ENCODE results near the gene LRRFIP1. TPM values are rescaled to one million over a fixed set of nuclear protein-coding genes. Genes with fewer than 3 reads are reported as not detected.

Gene LRRFIP1
- total and polyA plus RNA-seq, 7 donors = 42.3 to 108 (median 91.9) TPM

DNA sequence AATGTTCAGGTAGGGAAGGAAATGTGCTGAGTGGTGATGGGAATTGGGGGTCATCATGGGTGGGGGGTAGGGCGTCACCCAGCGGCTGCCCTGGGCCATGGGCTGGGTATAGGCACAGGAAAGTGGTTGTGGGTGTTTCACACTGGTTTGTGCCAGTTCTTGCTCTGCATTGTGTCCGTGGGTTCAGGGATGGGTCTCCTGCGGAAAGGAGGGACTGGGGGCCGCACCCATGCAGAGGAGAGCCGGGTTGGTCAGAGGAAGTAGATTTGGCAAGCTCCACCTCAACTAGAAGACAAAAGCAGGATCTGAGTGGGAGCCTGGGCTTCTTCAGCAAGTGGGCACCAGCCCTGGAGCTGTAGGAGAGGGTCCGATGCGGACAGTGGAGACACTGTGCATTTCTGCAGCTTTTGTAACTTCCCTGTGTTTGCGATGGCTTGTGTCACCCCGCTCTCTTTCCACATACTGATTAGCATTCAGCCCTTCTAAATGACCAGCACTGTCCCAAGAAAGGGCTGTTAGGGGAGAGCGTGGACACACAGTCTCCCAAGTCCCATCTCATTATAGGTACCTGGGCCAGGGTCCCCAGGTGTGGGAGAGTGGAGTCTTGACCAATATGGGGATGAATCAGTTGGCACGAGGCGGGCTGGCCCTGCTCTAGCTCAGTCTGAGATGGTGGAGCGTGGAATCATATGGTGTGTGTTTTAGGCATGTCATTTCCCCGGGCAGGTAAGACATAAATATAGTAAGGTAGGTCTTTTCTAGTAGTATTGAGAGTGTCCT is 67.2 kb downstream of the LRRFIP1 start:
- intact Hi-C loops (cut with DNase I) = loop anchor here in 1 of 2 donors (5.0 kb wide), 1 partner anchor 38 kb away; no protein-coding TSS in a partner anchor
- peak overlapping the region; percentile 88 for H3K4me3 ChIP-seq
- 68 to 74% (median 72%) methylated on average over 15 of the region's 15 CpGs for WGBS, 3 donors
- H3K9me3 ChIP-seq = no peaks in the 10 kb centered on the region
- DNase-seq (peak in 1 of 2 donors; percentile 56), ATAC-seq (no peak)
- no peaks in the 10 kb centered on the region for H3K36me3 ChIP-seq (ENCODE audit: insufficient read depth in 1 of 2, low read depth in 1 of 2)
- H3K27me3 ChIP-seq (ENCODE audit: insufficient read depth in 3 of 3, low read length in 2 of 3) = no peaks in the 10 kb centered on the region
- TF ChIP-seq, protein P1, sequence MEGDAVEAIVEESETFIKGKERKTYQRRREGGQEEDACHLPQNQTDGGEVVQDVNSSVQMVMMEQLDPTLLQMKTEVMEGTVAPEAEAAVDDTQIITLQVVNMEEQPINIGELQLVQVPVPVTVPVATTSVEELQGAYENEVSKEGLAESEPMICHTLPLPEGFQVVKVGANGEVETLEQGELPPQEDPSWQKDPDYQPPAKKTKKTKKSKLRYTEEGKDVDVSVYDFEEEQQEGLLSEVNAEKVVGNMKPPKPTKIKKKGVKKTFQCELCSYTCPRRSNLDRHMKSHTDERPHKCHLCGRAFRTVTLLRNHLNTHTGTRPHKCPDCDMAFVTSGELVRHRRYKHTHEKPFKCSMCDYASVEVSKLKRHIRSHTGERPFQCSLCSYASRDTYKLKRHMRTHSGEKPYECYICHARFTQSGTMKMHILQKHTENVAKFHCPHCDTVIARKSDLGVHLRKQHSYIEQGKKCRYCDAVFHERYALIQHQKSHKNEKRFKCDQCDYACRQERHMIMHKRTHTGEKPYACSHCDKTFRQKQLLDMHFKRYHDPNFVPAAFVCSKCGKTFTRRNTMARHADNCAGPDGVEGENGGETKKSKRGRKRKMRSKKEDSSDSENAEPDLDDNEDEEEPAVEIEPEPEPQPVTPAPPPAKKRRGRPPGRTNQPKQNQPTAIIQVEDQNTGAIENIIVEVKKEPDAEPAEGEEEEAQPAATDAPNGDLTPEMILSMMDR (IDR thresholded peaks at IDR 0.05) = no peak
- H3K4me1 ChIP-seq = peaks cover 87% of the 10 kb centered on the region
- peak overlapping the region; percentile 96 for H3K27ac ChIP-seq

DNA sequence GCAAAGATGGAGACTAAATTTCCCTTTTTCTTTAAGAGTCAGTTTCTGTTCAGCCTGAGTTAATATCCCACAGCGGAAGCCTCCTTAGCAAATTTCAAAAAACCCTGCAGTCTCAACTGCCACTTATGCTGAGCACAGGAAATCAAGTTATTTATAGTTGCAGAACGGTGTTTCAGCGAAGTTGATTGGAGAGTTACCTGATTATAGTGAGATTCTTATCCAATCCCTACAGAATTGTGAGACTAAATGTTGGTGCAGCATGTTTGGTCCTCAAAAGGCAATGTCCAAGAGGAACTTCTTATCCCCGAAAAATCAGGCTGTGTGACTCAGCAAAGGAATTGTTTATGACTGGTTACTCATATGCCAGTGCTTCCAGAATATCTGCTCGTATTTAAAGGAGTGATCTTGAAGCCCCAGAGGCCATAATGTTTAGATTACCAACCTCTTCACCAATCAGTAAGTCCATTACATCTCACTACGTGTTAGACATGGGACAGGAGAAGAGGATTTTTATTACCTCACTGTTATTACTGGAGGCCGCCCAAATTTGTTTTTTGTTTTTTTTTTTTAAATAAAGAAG is 67.9 kb downstream of the LRRFIP1 start:
- 16 to 30% (median 18%) methylated on average over 7 of the region's 7 CpGs for WGBS, 3 donors
- DNase-seq = no peak
- H3K27ac ChIP-seq = peak overlapping the region; percentile 96
- H3K9me3 ChIP-seq = no peaks in the 10 kb centered on the region
- no peaks in the 10 kb centered on the region for H3K27me3 ChIP-seq (ENCODE audit: insufficient read depth in 3 of 3, low read length in 2 of 3)
- intact Hi-C loops (cut with DNase I) = no loop called here
- TF ChIP-seq, protein P1 (IDR thresholded peaks at IDR 0.05) = no peak
- H3K4me1 ChIP-seq = peaks cover 87% of the 10 kb centered on the region
- H3K36me3 ChIP-seq (ENCODE audit: insufficient read depth in 1 of 2, low read depth in 1 of 2) = no peaks in the 10 kb centered on the region
- no peak for ATAC-seq
- peak overlapping the region; percentile 88 for H3K4me3 ChIP-seq

DNA sequence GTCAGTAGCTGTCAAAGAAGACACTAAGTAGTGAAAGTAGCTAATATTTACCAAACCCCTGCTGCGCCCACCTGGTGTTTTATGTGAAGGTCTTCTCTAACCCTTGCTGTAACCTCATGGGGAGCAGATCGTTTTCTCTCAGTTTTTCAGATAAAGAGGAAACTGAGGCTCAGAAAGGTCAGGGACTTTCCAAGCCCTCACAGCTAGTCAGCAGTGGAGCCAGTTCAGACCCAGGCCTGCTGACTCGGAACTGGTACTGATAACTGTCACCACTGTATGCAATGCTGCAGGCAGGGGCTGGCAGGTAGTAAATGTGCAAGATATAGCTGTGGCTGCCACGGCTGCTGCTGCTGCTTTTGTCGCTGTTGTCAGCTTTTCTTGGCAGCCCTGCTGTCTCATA is 69.1 kb downstream of the LRRFIP1 start:
- intact Hi-C loops (cut with DNase I) = loop anchor here in 1 of 2 donors (1.0 kb wide), 1 partner anchor 19 kb away; no protein-coding TSS in a partner anchor
- H3K9me3 ChIP-seq = no peaks in the 10 kb centered on the region
- 40 to 59% (median 40%) methylated on average over 5 of the region's 5 CpGs for WGBS, 3 donors
- ATAC-seq (no peak), DNase-seq (no peak)
- TF ChIP-seq, protein P1 (IDR thresholded peaks at IDR 0.05) = no peak
- H3K36me3 ChIP-seq (ENCODE audit: insufficient read depth in 1 of 2, low read depth in 1 of 2) = no peaks in the 10 kb centered on the region
- H3K27ac ChIP-seq = peak overlapping the region; percentile 96
- H3K4me1 ChIP-seq = peaks cover 89% of the 10 kb centered on the region
- H3K27me3 ChIP-seq (ENCODE audit: insufficient read depth in 3 of 3, low read length in 2 of 3) = no peaks in the 10 kb centered on the region
- H3K4me3 ChIP-seq = peak overlapping the region; percentile 88

DNA sequence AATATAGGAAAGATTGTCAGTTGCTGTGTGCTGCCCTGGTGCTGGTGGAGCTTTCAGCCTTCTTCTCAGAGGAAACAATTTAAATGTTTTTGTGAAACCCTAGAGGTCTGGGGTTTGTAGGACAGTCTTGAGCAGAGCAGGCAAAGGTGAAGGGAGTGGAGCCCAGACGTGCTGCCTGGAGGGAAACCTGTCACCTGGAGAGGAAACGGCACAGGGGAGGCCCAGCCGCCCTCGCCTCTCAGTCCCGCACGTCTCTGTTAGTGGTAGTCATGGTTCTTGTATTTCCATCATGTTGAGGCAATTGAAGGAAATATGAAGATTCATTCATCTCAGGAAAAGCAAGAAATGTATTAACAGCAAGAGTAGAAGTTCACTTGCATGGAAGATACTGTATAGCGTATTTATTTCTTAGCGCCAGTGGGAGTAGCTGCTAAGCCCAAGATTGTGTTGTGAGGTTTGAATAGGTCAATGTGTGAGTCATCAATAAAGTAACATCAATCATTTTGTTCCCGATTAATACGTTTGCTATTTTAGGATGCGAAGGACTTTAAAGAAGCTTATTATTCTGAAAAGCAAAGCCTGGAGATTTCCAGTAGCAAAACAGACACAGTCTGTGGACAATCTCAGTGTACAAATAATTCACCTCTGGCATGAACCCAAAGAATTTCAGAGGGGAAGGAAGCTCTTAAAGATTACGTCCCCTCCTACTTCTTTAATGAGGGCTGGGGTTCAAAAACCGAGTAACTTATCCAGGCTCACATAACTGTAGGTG is 70.4 kb downstream of the LRRFIP1 start:
- Histone ChIP-seq H3K9me3 (no peaks in the 10 kb centered on the region), H3K4me1 (peaks cover 100% of the 10 kb centered on the region), H3K27ac (peak overlapping the region; percentile 96), H3K27me3 (ENCODE audit: insufficient read depth in 3 of 3, low read length in 2 of 3) (no peaks in the 10 kb centered on the region), H3K4me3 (peak overlapping the region; percentile 88), H3K36me3 (ENCODE audit: insufficient read depth in 1 of 2, low read depth in 1 of 2) (no peaks in the 10 kb centered on the region)
- 44 to 50% (median 48%) methylated on average over 13 of the region's 13 CpGs for WGBS, 3 donors
- intact Hi-C loops (cut with DNase I) = no loop called here
- ATAC-seq = no peak
- TF ChIP-seq, protein P1 (IDR thresholded peaks at IDR 0.05) = no peak
- no peak for DNase-seq

All from psoas muscle (tissue), 8 donors.